ENCODE results near the gene STXBP1.
"Not testable (repeated sequence)": the region's sequence is repeated elsewhere in the genome, so short reads cannot be mapped to it uniquely, and the experiment has no call there.

Gene STXBP1

GRCh38 chr9:127578627-127578951 is 33.5 kb upstream of the STXBP1 start:
- DNase-seq, result no peak

GRCh38 chr9:127578952-127579853 is 32.9 kb upstream of the STXBP1 start:
- peak; percentile 50 for DNase-seq

GRCh38 chr9:127580366-127580765 is 31.7 kb upstream of the STXBP1 start:
- DNase-seq, result no peak

GRCh38 chr9:127580879-127581475 is 31.1 kb upstream of the STXBP1 start:
- no peak for DNase-seq

- DNase-seq, result not testable (repeated sequence)
Observed at GRCh38 chr9:127584474-127584805, 27.6 kb upstream of the STXBP1 start.

- DNase-seq, result no peak
Observed at GRCh38 chr9:127585161-127585819, 26.8 kb upstream of the STXBP1 start.

GRCh38 chr9:127586096-127586495 is 26.0 kb upstream of the STXBP1 start:
- no peak for DNase-seq

- DNase-seq, result peak; percentile 49
Observed at GRCh38 chr9:127586537-127586936, 25.5 kb upstream of the STXBP1 start.

GRCh38 chr9:127587966-127588365 is 24.1 kb upstream of the STXBP1 start:
- no peak for DNase-seq

GRCh38 chr9:127588740-127589506 is 23.2 kb upstream of the STXBP1 start:
- no peak for DNase-seq

GRCh38 chr9:127589955-127590370 is 22.1 kb upstream of the STXBP1 start:
- DNase-seq, result no peak

GRCh38 chr9:127595611-127596010 is 16.5 kb upstream of the STXBP1 start:
- no peak for DNase-seq

GRCh38 chr9:127598839-127599549 is 13.1 kb upstream of the STXBP1 start:
- no peak for DNase-seq

- no peak for DNase-seq
Observed at GRCh38 chr9:127599550-127599891, 12.6 kb upstream of the STXBP1 start.

- no peak for DNase-seq
Observed at GRCh38 chr9:127603226-127603625, 8.9 kb upstream of the STXBP1 start.

- no peak for DNase-seq
Observed at GRCh38 chr9:127606043-127606442, 6.0 kb upstream of the STXBP1 start.

- DNase-seq, result peak; percentile 77
Observed at GRCh38 chr9:127608104-127608966, 3.7 kb upstream of the STXBP1 start.

- no peak for DNase-seq
Observed at GRCh38 chr9:127611603-127611898, 526 bp upstream of the STXBP1 start.

- DNase-seq, result peak; percentile 61
Observed at GRCh38 chr9:127612939-127613582, 984 bp downstream of the STXBP1 start.

GRCh38 chr9:127613583-127613954 is 1.5 kb downstream of the STXBP1 start:
- no peak for DNase-seq

GRCh38 chr9:127614961-127615360 is 2.9 kb downstream of the STXBP1 start:
- DNase-seq, result no peak
